NCI-H524 treated with DMSO at 0.1 percent for 48 hours (cell line): ENCODE data around the gene SLC24A3.

Experiments used
- DNase-seq: peaks from one replicate; lab custom pipeline; 2025; lab: John Stamatoyannopoulos, UW

SLC24A3 gene

GRCh38 chr20:19271879-19272651 is 59.6 kb downstream of the SLC24A3 start:
- no peak for DNase-seq

GRCh38 chr20:19272976-19273654 is 60.7 kb downstream of the SLC24A3 start:
- no peak for DNase-seq

- DNase-seq = no peak
Measured at GRCh38 chr20:19274001-19274400, 61.6 kb downstream of the SLC24A3 start.

GRCh38 chr20:19274412-19275015 is 62.1 kb downstream of the SLC24A3 start:
- DNase-seq = no peak

GRCh38 chr20:19275038-19275629 is 62.7 kb downstream of the SLC24A3 start:
- no peak for DNase-seq

GRCh38 chr20:19275630-19276071 is 63.2 kb downstream of the SLC24A3 start:
- no peak for DNase-seq

GRCh38 chr20:19277381-19277780 is 64.9 kb downstream of the SLC24A3 start:
- DNase-seq = no peak

- DNase-seq = no peak
Measured at GRCh38 chr20:19283490-19284025, 71.1 kb downstream of the SLC24A3 start.

- no peak for DNase-seq
Measured at GRCh38 chr20:19284400-19285178, 72.1 kb downstream of the SLC24A3 start.

- DNase-seq = no peak
Measured at GRCh38 chr20:19285436-19285835, 73.0 kb downstream of the SLC24A3 start.

GRCh38 chr20:19288061-19288460 is 75.6 kb downstream of the SLC24A3 start:
- DNase-seq = no peak

GRCh38 chr20:19288636-19289035 is 76.2 kb downstream of the SLC24A3 start:
- no peak for DNase-seq

- no peak for DNase-seq
Measured at GRCh38 chr20:19289451-19289850, 77.0 kb downstream of the SLC24A3 start.

- no peak for DNase-seq
Measured at GRCh38 chr20:19291024-19291817, 78.8 kb downstream of the SLC24A3 start.

- no peak for DNase-seq
Measured at GRCh38 chr20:19291818-19292132, 79.3 kb downstream of the SLC24A3 start.

GRCh38 chr20:19292254-19292653 is 79.8 kb downstream of the SLC24A3 start:
- no peak for DNase-seq

- DNase-seq = no peak
Measured at GRCh38 chr20:19295076-19295475, 82.6 kb downstream of the SLC24A3 start.

GRCh38 chr20:19298652-19299051 is 86.2 kb downstream of the SLC24A3 start:
- no peak for DNase-seq

- no peak for DNase-seq
Measured at GRCh38 chr20:19300395-19300794, 88.0 kb downstream of the SLC24A3 start.

- no peak for DNase-seq
Measured at GRCh38 chr20:19301142-19301541, 88.7 kb downstream of the SLC24A3 start.

GRCh38 chr20:19301843-19302242 is 89.4 kb downstream of the SLC24A3 start:
- no peak for DNase-seq
